Activated CD4-positive, CD25-positive, alpha-beta regulatory T cell treated with anti-CD3 and anti-CD28 coated beads, Interleukin-2, amount 50 U/mL, for 16 hours (primary cell): ENCODE measurements around the gene KRT222.

ENCODE experiments used
- DNase-seq: peaks from one replicate; pipeline ENCODE4 v3.0.0-alpha.2; 2020; ENCODE audit warnings: low read depth, low spot score

Gene KRT222

GRCh38 chr17:40658396-40658795, 6.6 kb downstream of the KRT222 start:
- no peak for DNase-seq

DNA sequence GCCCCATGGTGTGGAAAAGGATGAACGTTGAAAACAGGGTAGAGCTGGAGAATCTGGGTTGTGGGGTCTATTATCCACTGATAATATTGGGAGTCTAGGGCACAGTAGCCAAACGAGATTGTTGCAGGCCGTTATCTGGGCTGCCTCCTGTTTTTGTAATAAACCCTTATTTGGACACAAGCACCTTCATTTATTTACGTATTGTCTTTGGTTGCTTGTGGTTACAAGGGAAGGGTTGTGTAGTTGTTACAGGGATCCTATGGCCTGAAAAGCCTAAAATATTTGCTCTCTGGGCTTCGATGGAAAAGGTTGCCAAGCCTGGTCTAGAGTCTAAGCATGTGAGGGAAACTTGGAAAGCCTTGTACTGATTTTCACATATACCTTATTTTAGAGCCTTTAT, 13.0 kb downstream of the KRT222 start:
- no peak for DNase-seq

- DNase-seq, result no peak
Measured at GRCh38 chr17:40648384-40648968, 16.5 kb downstream of the KRT222 start.

DNA sequence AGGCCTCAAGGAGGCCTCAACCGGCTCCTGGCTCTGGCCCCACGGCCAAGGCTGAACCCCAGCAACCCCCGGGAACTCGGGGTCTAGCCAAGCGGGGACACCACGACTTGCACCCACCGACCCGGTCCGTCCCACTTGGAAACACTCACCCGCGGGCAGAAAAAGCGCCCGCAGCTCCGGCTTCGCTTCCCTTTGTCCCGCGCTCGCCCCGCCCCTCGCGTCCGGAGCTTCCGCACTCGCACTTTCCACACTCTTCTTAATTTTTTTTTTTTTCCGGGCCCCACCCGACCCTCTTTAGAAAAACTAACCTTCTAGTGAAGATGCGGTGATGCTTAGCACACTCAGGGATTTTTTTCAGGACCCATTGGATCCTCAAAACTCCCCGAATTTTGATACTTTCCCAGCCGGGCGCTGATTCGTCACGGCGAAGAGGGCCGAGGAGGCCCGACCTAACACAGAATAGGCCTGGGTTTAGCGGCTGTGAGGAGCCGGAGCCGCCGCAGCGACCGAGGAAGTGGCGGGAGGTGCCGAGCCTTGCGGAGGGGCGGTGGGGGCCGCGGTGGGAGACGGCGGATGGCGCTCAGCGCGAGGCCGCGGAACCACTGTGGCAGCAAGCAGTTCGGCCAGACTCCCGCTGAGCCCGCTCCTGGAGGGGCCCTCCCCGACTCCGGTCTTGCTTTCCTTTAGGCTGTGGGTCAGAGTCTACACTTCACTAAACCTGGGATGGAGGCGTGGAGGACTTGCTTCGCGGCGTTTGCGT, 17.2 kb downstream of the KRT222 start, which contains the start of gene SMARCE1:
Gene SMARCE1, minus strand, starts transcription at position 195 of the 760 bp plus-strand sequence. CDS start 2,016 bp downstream, outside the sequence.
- DNase-seq, result peak; percentile 47

DNA sequence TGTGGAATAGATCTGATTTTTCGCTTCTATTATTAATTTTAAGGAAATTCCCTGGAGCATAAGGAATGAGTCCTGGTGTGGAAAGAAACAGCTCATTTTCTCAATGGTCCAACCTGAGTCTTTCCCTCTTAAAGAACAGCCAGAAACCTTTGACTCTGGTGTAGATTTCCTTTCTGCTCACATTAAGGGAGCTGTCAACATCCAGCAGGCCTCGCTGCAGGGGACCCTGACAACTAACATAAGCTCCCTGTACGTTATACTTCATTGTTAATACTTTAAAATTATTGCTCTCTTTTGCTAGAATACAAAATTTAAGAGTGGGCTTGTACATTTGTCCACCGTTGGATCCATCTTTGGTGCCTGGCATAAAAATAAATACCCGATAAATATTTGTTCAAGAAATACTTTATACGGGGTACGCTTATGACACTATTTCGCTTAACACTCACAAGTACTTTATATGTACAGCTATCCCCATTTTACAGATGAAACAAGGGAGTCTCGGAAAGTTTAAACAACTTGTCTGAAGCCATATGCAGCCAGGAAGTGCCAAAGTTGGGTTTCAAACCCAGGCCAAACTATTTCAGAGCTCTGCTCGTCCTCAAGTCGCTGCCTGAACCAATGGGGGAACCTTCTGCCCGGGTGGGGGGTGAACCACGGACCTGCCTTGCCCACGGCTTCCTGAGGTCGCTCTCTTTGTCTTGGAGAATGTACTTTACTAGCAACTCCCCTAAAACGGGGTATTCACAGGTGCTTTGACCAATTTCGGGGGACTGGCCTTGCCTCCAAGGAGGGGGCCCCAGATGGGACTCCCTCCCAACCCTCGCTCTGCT, 18.0 kb downstream of the KRT222 start:
- no peak for DNase-seq

GRCh38 chr17:40645943-40646342, 19.0 kb downstream of the KRT222 start:
- no peak for DNase-seq

- no peak for DNase-seq
Measured at GRCh38 chr17:40645291-40645690, 19.7 kb downstream of the KRT222 start.

DNA sequence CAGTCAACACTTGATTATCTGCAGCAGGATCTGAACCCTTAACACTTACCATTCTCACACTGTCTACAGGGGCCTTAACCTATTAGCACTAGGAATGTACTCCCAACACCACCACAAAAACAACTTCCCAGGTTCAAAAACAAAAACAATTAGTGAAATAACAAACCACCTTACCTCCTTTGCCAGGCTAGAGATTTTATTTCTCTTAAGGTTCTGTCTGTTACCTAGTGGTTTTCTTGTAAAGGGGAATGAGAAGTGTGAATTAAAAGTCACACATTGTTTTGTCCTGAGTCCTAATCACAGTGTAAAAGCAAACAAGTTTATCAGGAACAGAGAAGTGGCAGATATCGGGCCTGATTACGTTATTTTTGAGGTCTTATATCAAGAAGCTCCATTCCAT, 27.0 kb downstream of the KRT222 start:
- no peak for DNase-seq

GRCh38 chr17:40633871-40634270, 31.1 kb downstream of the KRT222 start:
- no peak for DNase-seq

GRCh38 chr17:40632216-40632615, 32.8 kb downstream of the KRT222 start:
- no peak for DNase-seq

- DNase-seq, result no peak
Measured at GRCh38 chr17:40629842-40630241, 35.1 kb downstream of the KRT222 start.

GRCh38 chr17:40625311-40625710, 39.7 kb downstream of the KRT222 start:
- no peak for DNase-seq

DNA sequence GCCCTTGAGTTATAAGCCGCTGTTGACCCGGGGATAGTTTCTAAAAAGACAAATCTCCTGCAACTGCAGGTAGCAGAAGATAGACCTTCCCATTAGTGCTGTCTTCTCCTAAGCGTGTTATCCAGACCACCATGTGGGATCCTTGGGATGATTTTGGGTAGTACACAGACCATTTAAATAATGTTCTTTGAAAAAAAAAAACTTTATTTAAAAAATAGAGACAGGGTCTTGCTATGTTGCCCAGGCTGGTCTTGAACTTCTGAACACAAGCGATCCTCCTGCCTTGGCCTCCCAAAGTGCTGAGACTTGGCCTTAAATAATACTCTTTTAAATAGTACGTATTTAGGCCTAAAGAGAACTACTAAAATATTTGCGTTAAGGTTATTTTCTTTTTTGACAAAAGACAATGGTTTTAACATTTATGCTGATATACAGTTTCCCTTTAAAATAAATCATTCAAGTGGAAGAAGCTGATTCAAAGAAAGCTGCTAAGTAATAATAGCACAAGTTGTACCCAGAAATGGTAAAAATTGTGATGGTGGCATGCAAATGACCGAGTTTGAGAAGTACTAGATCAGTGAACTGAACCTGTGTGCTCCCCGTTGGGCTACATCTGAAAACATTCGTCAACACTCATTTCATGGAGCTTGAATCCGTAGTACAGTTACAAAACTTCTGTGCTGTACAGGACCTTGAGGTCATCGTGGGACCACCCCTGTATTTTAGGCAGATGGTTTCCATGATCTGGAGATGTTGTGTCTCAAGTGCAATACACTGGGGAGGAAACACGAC, 41.4 kb downstream of the KRT222 start:
- no peak for DNase-seq

DNA sequence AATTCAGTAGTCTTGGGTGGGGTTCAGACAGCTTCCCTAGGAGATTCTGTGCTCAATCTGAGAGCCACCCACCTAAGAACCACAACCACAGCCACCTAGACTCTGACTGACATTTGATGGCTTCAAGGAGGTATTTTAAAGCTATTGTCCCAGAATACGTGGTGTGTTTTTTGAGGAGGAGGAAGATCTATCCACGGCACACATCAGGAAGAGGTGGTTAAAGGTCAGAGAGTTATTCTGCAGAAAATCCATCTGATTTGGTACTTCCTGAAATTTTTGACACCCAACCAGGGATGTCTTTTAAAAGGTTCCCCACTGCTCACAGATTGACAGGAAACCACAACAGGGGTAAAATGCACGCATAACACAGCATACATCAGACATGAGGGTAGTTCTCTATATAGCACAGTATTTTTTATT, 42.5 kb downstream of the KRT222 start:
- no peak for DNase-seq

- DNase-seq, result no peak
Measured at GRCh38 chr17:40621578-40621977, 43.4 kb downstream of the KRT222 start.

DNA sequence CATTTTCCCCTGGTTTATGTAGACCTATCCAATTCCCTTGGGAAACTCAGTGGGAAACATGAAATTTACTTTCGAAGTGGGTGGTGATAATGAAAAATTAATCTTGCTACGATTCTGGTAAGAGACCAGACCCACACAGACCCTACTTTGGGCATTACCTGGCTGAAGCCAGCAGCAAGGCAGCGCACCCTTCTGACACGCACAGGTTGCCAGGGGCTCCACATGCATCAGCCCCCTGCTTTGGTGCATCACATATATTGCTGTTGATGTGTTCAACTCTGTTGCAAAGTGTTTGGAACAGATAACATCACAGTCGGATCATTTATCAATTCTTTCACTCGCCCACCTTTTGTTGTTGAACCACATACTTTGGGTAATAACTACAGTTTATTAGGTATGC, 44.0 kb downstream of the KRT222 start:
- DNase-seq, result no peak

DNA sequence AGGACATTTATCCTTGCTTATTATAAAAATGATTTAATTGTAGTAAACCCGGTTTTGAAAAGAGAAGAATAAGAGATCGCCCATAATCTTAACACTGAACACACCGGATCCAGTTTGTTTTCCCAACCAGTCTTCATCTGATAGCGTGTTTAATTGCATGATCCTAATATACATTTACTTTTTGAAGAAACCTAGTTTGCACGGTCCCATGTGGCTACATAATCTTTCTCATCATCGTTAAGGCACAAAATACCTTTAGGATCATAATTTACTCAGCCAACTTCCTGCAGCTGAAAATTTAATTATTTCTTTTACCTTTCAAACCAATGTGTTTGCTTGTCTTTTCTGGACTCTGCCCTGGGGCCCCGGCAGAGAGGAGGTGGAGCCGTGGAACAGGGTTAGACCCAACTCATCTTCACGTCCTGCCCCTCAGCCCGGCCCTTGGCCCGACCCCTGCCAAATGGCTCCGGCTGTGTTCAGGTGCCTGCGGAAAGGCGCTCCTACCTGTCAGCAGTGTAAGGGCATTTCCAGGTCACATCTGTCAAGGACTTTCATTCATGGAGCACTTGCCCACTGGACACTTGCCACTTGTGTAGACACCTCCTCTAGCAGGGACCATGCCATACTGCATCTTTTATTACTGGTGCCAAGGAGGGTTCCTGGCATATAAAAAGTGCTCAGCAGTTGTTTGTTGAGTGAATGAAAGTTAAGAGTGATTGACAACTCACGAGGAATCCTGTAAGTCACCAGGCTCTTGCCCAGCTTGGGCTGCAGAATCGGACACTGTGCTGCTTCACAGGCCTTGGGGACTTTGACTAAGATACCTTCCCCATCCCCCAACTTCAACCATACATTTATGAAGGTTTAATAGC, 46.0 kb downstream of the KRT222 start:
- DNase-seq, result no peak

GRCh38 chr17:40617678-40618240, 47.2 kb downstream of the KRT222 start:
- DNase-seq, result no peak

DNA sequence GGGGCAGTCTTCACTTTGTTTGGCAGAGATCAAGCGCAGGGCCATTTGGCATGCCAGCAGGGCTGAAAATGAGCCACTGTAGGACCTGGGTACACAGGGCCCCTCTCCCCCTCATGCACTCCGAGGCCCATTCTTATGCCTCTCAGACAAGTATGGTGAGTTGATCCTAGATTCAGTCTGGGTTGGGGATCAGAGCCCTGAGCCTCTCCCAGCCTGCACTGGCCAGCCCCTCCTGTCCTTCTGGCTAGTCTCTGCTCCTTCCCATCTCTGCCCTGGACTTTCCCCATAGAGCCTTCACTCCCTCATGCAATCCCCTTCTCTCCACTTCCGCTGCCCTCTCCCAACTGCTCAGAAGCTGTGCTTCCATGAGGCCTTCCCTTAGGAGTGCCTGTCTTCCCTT, 48.4 kb downstream of the KRT222 start:
- DNase-seq, result no peak

GRCh38 chr17:40615841-40616476, 49.0 kb downstream of the KRT222 start:
- no peak for DNase-seq
